22Rv1 (cell line): ENCODE results near the gene TMEM33.

ENCODE experiments used
- ZFX ChIP-seq: fragments of 450-650 bp; IDR thresholded peaks from 2 replicates; pipeline ENCODE4 v1.6.1; 2017; ENCODE audit warnings: antibody characterized with exemption, borderline replicate concordance
- TF ChIP-seq, protein P1 (sequence below): fragments of 450-650 bp; IDR thresholded peaks from 2 replicates; pipeline ENCODE4 v1.5.1; 2017; ENCODE audit warnings: mild to moderate bottlenecking

DNA sequence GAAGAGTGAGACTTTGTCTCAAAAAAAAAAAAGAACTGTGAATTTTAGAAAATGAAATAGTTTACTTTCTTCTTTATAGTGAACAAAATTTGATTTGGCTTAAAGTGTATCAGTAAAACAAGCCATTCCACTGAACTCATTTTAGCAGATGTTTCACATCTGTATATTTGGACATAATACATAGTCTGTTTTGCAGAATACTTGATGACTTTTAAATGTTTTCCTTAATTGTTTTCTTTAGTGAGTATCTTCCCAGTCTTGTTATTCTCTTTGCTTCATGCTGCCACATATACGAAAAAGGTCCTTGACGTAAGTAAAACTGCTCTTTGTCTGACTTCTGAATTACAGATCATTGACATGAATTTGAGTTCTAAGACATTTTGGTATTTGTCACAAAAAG lies 8.3 kb downstream of the TMEM33 start:
- TF ChIP-seq, protein P1, sequence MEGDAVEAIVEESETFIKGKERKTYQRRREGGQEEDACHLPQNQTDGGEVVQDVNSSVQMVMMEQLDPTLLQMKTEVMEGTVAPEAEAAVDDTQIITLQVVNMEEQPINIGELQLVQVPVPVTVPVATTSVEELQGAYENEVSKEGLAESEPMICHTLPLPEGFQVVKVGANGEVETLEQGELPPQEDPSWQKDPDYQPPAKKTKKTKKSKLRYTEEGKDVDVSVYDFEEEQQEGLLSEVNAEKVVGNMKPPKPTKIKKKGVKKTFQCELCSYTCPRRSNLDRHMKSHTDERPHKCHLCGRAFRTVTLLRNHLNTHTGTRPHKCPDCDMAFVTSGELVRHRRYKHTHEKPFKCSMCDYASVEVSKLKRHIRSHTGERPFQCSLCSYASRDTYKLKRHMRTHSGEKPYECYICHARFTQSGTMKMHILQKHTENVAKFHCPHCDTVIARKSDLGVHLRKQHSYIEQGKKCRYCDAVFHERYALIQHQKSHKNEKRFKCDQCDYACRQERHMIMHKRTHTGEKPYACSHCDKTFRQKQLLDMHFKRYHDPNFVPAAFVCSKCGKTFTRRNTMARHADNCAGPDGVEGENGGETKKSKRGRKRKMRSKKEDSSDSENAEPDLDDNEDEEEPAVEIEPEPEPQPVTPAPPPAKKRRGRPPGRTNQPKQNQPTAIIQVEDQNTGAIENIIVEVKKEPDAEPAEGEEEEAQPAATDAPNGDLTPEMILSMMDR, result no peak
- no peak for TF ChIP-seq ZFX
